Kidney (tissue), 14 donors: Measurements from ENCODE around the gene LORICRIN. TPM values are rescaled to one million over a fixed set of nuclear protein-coding genes. Genes with fewer than 3 reads are reported as not detected.

Experiments used
- DNase-seq, 5 donors: peaks; one replicate each; pipeline ENCODE4 v3.0.0-alpha.2; 2013 to 2020
- FAIRE-seq: peaks from 2 replicates; lab custom pipeline; 2012; peaks lifted over from hg19 to GRCh38; lab: Jason Lieb, UNC
- H3K27ac ChIP-seq, 2 donors: one replicate each; pipeline ENCODE4 v1.7.0; 2013; ENCODE audit warnings: low read depth in 2 of 2, low read length in 2 of 2, inconsistent platforms in 1 of 2
- H3K27me3 ChIP-seq: one replicate; pipeline ENCODE4 v1.7.1; 2013; ENCODE audit warnings: low read length, inconsistent platforms; ENCODE audit not compliant: control insufficient read depth, insufficient read depth
- H3K36me3 ChIP-seq, 3 donors: one replicate each; pipeline versions ENCODE4 v1.7.0 to v1.7.1; 2013; ENCODE audit warnings: low read length in 3 of 3, control low read depth in 1 of 3, inconsistent platforms in 1 of 3; ENCODE audit not compliant: insufficient read depth in 3 of 3, control insufficient read depth in 2 of 3
- H3K4me1 ChIP-seq, 3 donors: one replicate each; pipeline versions ENCODE4 v1.7.0 to v1.7.1; 2013; ENCODE audit warnings: low read length in 3 of 3, inconsistent platforms in 1 of 3, low read depth in 1 of 3; ENCODE audit not compliant: control insufficient read depth in 2 of 3, insufficient read depth in 2 of 3
- H3K4me3 ChIP-seq, 3 donors: one replicate each; pipeline versions ENCODE4 v1.7.0 to v1.8.1; 2013; ENCODE audit warnings: low read length in 3 of 3, control low read depth in 1 of 3, inconsistent platforms in 1 of 3
- H3K9ac ChIP-seq, 3 donors: one replicate each; pipeline versions ENCODE4 v1.7.0 to v1.7.1; 2013; ENCODE audit warnings: low read length in 3 of 3, control low read depth in 1 of 3, inconsistent platforms in 1 of 3
- H3K9me3 ChIP-seq, 3 donors: one replicate each; pipeline versions ENCODE4 v1.7.0 to v1.7.1; 2013; ENCODE audit warnings: low read length in 3 of 3, control low read depth in 1 of 3, inconsistent platforms in 1 of 3; ENCODE audit not compliant: control insufficient read depth in 2 of 3, insufficient read depth in 1 of 3
- intact Hi-C: fragments of 100-400 bp; cut with DNase I; formaldehyde crosslinking; loops from one replicate; pipeline ENCODE4 v1.11.1; 2022
- polyA plus RNA-seq: library from polyadenylated mRNA; stranded (reverse); fragments of 350-450 nt; fragmentation: Illumina TruSeq; extraction: RNeasy Lipid Tissue Mini Kit (QIAGEN cat#74804); gene quantifications from one replicate; pipeline ENCODE4 v1.2.3, GENCODE V29; 2014; ENCODE audit warnings: low read depth, low replicate concordance; ENCODE audit not compliant: insufficient read depth
- total RNA-seq: library from RNA; stranded (reverse); fragmentation: NEBNext Ultra II Directional; extraction: Animal tissue kit (Norgen Biotek cat#: 25700); gene quantifications from one replicate; pipeline ENCODE4 v1.2.1, GENCODE V29; 2021
- TF ChIP-seq, protein P1 (sequence below): IDR thresholded peaks from 3 replicates; pipeline ENCODE4 v1.5.1; 2012; ENCODE audit warnings: mild to moderate bottlenecking, moderate library complexity, borderline replicate concordance; ENCODE audit not compliant: insufficient read depth; ENCODE audit errors: extremely low read depth
- donor health status: control.
- donor health status: control.
- donor health status: control.
- donor health status: control.
- donor health status: control.
- donor health status: DM: yes; HTN: yes; CAD: no.
- donor health status: Normal renal cell carcinoma (clear cell type).

Gene LORICRIN
- total and polyA plus RNA-seq, 2 donors from 2014 or later, result not detected

DNA sequence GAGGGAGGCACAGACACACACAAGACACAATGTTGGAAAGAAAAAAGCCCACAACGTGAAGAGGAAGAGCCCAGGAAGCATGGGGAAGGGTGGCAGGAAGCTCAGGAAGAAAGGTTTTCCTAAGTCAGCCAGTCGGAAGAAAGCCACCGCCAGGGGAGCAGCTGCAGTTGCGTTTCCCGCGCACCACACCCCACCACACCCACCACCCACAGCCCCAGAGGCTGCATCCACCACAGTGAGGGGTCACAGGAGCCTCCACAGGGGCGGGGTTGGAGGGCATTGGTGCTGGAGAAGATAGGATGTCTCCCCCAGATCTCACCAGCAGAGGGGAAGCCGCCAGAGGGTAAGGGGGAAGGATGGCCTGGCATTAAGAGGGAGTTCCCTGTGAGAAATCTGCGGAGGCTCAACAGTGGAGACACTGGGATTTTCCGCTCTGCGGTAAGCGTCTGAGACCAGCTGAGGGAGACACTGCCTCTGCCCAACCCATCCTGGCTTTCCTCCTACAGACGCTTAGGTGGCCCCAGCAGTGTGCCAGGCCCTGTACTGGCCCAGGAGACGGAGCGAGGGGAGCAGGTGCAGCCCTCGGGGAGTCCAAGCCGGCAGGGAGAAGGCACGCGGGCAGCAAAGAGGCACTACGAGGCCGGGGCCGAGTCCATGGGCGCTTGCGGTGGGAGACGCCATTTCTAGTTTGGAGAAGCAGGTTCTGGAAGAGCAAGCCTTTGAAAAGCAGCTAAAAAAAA, 33.4 kb downstream of the LORICRIN start:
- TF ChIP-seq, protein P1, sequence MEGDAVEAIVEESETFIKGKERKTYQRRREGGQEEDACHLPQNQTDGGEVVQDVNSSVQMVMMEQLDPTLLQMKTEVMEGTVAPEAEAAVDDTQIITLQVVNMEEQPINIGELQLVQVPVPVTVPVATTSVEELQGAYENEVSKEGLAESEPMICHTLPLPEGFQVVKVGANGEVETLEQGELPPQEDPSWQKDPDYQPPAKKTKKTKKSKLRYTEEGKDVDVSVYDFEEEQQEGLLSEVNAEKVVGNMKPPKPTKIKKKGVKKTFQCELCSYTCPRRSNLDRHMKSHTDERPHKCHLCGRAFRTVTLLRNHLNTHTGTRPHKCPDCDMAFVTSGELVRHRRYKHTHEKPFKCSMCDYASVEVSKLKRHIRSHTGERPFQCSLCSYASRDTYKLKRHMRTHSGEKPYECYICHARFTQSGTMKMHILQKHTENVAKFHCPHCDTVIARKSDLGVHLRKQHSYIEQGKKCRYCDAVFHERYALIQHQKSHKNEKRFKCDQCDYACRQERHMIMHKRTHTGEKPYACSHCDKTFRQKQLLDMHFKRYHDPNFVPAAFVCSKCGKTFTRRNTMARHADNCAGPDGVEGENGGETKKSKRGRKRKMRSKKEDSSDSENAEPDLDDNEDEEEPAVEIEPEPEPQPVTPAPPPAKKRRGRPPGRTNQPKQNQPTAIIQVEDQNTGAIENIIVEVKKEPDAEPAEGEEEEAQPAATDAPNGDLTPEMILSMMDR, result no peak
- intact Hi-C loops, result no loop called here
- no peak overlapping the region for H3K27ac ChIP-seq
- no peaks in the 10 kb centered on the region for H3K4me1 ChIP-seq
- FAIRE-seq, result no peak
- no peaks in the 10 kb centered on the region for H3K27me3 ChIP-seq
- H3K9ac ChIP-seq, result no peak overlapping the region
- no peak overlapping the region for H3K4me3 ChIP-seq
- no peak for DNase-seq
- H3K9me3 ChIP-seq, result no peaks in the 10 kb centered on the region
- H3K36me3 ChIP-seq, result no peaks in the 10 kb centered on the region

GRCh38 chr1:153293480-153293775, 33.9 kb downstream of the LORICRIN start:
- Histone ChIP-seq H3K4me3 (no peak overlapping the region), H3K9ac (no peak overlapping the region), H3K36me3 (no peaks in the 10 kb centered on the region), H3K4me1 (no peaks in the 10 kb centered on the region), H3K27me3 (no peaks in the 10 kb centered on the region), H3K27ac (no peak overlapping the region), H3K9me3 (no peaks in the 10 kb centered on the region)
- DNase-seq (no peak), FAIRE-seq (no peak)
- TF ChIP-seq, protein P1, result no peak
- intact Hi-C loops, result no loop called here

DNA sequence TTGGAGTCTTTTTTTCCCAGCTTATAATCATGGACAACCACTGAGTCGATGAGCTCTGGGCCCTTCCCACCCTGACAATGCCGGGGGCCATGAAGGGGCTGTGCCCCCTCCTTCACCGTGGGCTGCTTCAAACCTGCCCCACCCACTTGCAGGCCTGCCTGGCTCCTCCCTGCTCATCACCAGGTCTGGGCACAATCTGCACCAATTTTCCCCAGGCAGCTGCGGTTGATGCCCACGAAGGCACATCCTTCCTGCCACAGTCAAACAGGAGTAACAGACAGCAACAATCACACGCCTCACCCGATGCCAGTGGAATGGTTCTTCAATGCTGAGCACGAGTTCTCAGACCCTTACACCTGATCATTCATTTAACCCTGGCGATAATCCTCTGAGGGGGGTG, 34.4 kb downstream of the LORICRIN start:
- H3K27me3 ChIP-seq, result no peaks in the 10 kb centered on the region
- intact Hi-C loops, result no loop called here

More for the DNA sequence above, 34.4 kb downstream of the LORICRIN start:
- Histone ChIP-seq H3K4me1 (no peaks in the 10 kb centered on the region), H3K9ac (no peak overlapping the region), H3K27ac (no peak overlapping the region), H3K9me3 (no peaks in the 10 kb centered on the region), H3K36me3 (no peaks in the 10 kb centered on the region), H3K4me3 (no peak overlapping the region)
- DNase-seq (no peak), FAIRE-seq (no peak)
- TF ChIP-seq, protein P1, result no peak
